Bone marrow (tissue), 2 donors: Measurements from ENCODE around the gene GGT6.
A peak's percentile ranks its signal among the peaks of the same experiment; 100 is the strongest.

Experiments used
- DNase-seq, 2 donors: peaks; one replicate each; lab custom pipeline; 2025; lab: John Stamatoyannopoulos, UW

The GGT6 gene

GRCh38 chr17:4573669-4574068, 13.3 kb upstream of the GGT6 start:
- DNase-seq = no peak

- DNase-seq = no peak
Observed at GRCh38 chr17:4573115-4573514, 12.7 kb upstream of the GGT6 start.

GRCh38 chr17:4572131-4572530, 11.8 kb upstream of the GGT6 start:
- no peak for DNase-seq

- DNase-seq = no peak
Observed at GRCh38 chr17:4569591-4569990, 9.2 kb upstream of the GGT6 start.

- peak in 1 of 2 donors; percentile 36 for DNase-seq
Observed at GRCh38 chr17:4566785-4567184, 6.4 kb upstream of the GGT6 start.

DNA sequence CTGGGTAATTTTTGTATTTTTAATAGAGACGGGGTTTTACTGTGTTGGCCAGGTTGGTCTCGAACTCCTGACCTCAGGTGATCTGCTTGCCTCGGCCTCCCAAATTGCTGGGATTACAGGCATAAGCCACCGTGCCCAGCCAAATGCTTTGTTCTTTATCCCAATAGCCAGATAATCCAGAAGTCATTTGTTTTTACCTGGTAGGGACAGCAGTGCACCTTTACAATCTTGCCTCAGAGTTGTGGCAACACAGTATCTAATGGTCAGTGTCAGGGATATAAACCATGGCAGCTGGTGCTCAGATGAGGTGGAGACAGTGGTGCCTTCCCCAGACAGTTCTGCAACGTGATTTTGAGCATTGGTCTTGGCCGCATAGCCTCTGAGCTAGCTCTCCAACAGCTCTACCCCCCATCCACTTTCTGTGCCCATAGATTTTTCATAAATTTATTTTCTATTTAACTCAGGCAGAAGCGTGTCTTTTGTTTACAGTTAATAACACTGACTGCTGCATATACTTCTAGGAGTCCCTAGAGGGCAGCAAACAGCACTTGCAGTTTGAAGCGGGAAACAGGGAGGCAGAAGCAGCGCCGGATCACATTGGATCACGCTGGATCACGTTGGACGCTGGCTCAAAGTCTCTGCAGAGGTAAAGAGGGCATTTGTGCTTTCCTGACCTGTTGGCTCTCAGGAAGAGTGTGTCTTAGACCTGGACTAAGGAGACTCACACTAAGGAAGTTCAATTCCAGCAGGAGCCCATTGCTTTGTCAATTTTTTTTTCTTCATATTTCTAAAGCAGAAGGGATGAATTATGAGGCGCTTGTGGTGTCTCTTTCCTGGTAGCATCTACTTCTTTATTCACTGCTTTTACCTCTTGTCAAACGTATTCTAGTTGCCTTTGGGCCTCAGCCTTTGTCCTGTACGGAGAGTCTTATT, 5.1 kb upstream of the GGT6 start:
- DNase-seq = peak; percentile 21 to 46

DNA sequence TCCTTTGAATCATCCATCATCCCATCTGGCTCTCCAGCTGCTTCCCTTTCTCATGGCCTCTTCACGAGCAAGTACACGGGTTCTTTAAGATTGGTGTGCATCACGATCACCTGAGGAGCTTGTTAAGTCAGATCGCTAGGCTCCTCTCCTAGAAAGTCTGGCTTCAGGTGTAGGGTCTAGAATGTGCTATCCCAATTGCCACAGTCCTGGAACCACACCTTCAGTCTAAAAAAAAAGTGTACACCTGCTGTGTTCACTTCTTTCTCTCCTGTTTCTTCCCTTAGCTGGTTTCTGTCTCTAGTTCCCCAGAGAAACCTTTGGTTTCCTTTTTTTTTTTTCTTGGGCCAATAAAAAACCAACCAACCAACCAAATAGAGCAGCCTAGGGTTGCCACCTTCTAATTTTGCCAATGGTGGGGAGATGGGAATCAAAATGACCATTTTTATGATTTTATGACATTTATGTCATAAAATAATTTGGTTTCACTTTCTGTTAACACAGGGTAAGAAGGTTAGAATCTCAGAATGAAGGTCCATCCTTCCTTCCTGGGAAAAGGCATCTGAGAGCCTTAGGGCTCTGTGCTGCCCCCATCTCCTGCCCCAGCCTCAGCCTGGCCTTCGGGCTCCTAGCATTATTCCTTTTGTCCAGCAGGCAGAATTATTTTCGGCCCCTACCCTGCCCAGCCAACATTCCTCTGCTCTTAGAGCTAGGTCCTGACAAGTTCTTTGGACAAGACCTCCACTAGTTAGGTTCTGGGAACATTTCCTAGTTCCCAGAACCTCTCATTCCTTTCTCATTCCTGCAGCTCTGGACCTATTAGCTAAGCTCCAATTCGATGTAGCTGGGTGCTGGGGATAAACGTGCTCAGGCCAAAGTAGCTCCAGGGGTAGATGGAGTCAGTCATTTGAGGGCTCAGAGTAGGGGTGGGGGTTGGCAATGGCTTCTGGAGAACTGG, 1.9 kb upstream of the GGT6 start:
- DNase-seq = no peak

- DNase-seq = no peak
Observed at GRCh38 chr17:4560837-4561256, 470 bp upstream of the GGT6 start.

DNA sequence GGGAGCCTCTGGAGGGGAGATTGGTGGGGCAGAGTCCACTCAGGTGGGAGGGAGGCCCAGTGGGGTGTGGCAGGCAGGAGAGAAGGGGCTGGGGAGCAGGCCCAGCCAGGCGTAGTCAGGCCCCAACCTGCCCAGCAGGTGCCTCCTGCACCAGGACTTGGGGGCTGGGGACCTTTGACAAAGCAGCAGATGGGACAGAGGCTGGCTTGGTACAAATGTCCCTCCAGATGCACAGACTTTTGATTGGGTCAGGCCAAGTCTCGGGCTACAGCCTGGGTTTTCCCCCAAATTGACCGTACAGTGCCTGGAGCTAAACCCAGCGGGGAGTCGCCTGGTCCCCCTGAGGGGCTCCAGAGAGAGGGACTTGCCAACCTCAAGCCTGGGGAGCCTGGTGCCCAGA, 411 bp downstream of the GGT6 start:
- DNase-seq = no peak

DNA sequence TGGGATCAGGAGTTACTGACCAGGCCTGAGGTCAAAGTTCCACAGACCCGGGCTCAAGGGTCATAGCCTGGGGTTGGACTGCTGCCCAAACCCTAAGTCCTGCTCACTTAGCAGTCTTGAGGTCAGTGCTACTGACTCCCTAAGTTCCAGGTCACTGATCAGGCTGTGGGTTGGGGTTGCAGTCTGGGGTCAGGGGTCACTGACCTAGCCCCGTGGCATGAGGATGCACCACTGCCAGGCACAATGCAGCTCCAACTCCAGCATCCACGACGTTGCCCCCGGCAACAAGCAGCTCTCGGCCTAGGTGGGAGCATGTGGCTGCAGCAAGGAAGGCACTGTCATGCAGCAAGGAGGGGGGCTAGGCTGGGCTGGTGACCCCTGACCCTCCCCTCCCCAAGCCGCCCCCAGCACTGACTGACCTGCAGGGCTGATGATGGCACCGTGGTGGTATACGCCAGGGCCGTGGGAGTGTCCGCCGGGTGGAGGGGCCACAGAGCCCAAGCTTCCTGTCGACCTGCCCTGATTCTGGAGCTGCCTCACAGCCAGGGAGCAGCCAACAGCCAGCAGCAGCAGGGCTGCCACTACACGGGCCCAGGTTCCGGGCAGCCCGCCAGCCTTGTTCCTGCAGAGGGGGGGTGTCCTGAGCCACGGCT, 1.1 kb downstream of the GGT6 start:
- DNase-seq = no peak

DNA sequence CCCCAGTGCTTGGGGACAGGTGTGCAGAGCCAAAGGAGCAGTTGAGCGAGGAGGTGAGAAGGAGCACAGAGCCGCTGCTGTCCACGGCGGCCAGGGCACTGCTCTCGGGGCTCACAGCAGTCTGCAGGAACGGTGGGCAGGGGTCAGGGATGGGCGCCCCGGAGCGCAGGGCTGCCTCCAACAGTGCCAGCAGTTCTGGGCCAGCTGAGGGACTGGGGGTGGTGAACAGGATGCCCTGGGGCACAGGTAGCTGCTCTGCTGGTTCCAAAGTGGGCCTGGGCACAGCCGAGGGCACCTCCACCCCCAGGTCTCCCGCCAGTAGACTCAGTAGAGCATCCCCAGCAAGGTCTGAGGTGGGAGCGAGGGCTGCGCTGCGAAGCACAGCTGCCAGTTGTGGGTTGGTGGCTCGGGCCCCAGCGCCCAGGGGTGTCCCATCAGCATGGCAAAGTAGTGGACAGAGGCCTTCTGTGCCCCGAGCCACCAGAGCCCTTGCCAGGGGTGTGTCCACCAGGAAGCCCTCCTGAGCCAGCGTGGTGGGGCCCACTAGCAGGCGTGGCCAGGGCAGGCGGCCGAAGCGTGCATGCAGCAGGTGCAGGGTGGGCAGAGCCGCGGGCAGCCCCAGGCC, 1.9 kb downstream of the GGT6 start:
- no peak for DNase-seq

DNA sequence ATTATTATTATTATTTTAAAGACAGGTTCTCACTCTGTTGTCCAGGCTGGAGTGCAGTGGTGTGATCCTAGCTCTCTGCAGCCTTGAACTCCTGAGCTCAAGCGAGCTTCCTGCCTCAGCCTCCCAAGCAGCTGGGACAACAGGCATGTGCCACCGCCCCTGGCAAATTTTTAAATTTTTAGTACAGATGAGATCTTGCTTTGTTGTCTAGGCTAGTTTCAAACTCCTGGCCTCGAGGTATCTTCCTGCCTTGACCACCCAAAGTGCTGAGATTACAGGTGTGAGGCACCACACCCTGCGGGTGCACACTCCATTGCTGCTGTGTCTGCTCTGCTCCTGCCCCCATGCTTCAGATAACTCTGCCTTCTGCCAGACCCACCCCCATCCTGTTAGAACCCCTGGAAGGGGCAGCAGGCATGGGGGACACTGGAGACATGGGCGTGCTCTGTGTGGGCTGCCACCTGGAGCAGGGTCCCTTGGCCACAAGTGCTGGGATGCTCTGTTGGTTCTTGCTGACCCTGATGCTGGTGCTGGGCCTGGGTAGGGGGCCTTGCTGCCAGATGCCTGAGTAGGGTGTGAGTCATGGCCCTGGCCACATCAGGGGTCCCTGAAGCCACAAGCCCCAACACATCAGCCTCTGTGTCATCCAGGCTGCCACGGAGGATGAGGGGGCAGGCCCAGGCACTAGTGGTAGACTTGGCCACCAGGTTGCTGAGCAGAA, 2.6 kb downstream of the GGT6 start:
- DNase-seq = no peak

GRCh38 chr17:4556996-4557395, 3.4 kb downstream of the GGT6 start:
- DNase-seq = no peak

DNA sequence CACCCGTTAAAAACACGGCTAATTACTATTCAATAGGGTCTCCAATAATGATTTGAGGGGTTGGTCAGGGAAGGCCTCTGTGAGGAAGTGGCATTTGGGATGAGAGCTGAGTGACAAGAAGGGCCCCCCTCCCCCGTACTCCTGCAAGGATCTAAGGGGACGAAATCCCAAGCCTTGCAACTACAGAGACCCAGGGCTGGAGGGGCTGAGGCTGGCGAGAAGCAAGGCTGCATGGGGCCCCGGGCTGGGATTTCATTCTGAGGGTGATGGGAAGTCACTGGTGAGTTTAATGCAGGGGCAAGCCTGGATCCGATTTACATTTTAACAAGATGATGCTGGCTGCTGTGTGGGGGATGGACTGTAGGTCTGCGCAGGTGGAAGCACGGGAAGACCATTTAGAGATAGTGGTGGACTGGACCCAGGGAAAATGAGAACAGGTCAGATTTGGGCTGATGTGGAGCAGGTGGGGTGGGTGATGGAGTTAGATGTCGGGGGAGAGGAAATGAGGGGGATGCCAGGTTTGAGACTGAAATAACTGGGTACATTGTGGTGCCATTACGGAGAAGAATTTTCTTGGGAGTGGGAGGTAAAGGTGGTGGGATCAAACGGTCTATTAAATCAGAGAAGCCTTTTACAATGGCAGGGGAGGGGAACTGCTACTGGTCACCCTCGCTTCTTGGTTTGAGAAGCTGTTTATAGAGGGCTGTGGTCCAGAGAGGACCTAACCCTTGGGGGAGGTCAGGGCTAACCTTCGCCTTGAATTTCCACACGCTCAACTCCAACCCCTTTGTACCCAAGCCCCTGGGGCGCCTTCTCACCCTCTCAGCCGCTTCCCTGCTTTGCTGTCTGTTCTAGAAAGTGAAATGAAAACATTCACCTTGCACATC, 4.3 kb downstream of the GGT6 start:
- DNase-seq = no peak

DNA sequence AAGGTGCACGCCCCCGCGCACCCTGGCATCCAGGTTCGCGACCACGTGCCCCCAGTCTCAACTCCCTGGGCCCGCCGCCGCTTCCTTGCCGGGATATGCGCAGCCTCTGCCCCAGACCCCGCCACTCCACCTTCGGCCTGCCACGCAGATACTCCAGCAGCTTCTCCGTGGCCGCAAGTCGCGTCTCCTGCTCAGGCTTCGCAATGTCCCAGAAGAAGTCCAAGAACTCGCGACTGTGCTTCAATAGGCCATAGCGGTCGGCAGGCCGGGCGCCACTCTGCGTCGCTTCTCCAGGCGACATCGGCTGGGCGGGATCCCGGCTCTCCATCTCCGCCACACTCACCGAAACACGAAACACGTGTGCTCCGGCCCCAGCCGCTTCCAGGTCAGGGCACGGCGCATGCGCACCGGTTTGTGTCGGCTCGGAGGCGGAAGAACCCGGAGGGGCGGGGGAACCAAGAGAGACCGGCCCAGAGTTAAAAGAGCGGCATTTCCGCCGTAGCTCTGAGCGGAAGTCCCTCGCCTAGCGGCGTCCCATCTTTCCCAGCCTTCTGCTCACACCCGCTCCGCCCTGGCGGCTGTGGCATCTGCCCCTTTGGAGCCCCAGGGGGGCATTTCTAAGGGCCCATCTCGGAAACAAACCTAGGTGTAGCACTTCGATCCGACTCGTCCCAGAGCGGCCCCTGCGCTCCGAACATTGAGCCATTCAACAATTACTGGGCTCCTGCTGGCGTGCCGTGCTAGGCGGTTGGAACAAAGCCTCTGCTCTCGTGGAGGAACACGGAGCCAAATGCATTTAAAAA, 5.2 kb downstream of the GGT6 start, which contains the start of gene MYBBP1A:
MYBBP1A (minus strand) TSS at position 388 of the 803 bp plus-strand sequence; CDS start at position 328, 60 bp downstream.
- DNase-seq = peak; percentile 88 to 96

DNA sequence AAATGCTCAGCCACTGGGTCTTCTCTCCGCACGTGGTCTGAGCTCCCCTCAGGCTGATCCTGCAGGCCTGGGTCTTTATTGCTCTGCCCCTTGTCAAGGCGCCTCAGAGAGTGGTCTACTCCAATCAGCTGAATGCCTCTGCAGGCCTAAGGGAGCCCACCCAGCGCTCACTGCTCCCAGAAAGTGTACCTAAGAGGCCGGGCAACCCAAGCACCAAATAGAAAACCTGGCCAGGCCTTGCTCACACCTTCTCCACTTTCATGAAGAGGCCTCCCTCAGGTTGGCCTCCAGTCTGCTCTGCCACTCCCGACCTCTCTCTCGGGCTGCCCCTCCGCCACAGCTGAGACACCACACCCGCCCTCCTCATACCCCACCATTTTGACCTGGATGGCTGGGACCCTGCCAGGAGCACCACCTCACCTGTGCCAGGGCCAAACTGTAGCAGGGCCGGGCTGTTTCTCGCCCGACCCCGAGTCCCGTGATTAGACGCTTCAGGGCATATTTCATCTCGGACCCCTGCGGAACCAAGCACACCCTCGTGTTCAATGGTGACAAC, 5.9 kb downstream of the GGT6 start:
- DNase-seq = no peak

- DNase-seq = no peak
Observed at GRCh38 chr17:4553669-4554068, 6.7 kb downstream of the GGT6 start.

DNA sequence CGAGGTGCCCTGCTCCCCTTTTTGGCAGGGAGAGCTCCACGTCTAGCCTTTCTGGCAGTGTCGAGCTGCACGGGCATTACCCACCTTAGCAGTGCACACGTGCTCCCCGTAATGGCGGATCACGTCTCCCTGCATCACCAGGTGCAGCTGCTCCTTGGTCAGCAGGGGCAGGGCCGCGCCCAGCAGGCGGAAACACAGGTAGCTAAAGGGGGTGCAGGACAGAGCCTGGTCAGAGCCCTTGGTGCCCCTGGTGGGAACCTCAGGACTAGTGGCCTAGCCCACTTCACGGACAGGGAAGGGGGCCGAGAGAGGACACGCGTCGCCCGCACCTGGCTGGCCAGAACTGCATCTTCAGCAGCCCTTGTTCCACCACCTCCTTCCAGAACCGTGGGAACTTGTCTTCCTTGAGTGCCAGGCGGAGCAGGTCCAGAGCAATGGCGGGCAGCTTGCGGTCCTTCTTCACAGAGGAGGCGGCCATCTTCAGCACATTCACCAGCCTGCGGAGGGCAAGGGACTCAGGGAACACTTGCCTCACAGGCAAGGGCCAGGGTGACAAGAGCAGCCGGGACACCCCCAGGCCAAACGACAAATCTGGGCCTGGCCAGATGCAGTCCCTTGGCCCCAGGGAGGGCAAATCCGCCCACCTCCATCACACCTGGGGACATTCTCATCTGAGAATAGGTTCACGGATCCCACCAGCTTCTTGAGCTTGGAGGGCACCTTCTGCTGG, 8.4 kb downstream of the GGT6 start:
- no peak for DNase-seq
